HG03108 (cell line): ENCODE measurements around the gene UBP1.
"Not testable (repeated sequence)": the region's sequence is repeated elsewhere in the genome, so short reads cannot be mapped to it uniquely, and the experiment has no call there.

Source experiments
- ATAC-seq: cut with Tn5 transposase; IDR thresholded peaks from one replicate; pipeline ENCODE4 v1.9.1; 2021; ENCODE audit warnings: moderate library complexity; ENCODE audit not compliant: unreplicated experiment

Gene UBP1

GRCh38 chr3:33338936-33339465 is 101.2 kb downstream of the UBP1 start:
- not testable (repeated sequence) for ATAC-seq
